Astrocyte (in vitro differentiated cells and primary cell): Measurements from ENCODE around the gene NDUFV3. TPM values are rescaled to one million over a fixed set of nuclear protein-coding genes. Genes with fewer than 3 reads are reported as not detected.

Source experiments
- DNase-seq: peaks from one replicate; pipeline ENCODE4 v3.0.0-alpha.2; 2010; ENCODE audit warnings: low read depth
- FAIRE-seq: peaks from 2 replicates; lab custom pipeline; 2011; peaks lifted over from hg19 to GRCh38; lab: Jason Lieb, UNC
- H2AFZ ChIP-seq: 2 replicates; pipeline ENCODE4 v1.6.0; 2012; ENCODE audit warnings: low read depth, low read length, inconsistent platforms
- H3K27ac ChIP-seq: 2 replicates; pipeline ENCODE4 v1.5.1; 2011; ENCODE audit warnings: low read depth, low read length, inconsistent platforms
- H3K27me3 ChIP-seq: 2 replicates; pipeline ENCODE4 v1.6.0; 2011; ENCODE audit warnings: low read length, inconsistent platforms; ENCODE audit not compliant: insufficient read depth
- H3K36me3 ChIP-seq: 2 replicates; pipeline ENCODE4 v1.5.1; 2011; ENCODE audit warnings: low read length, inconsistent platforms; ENCODE audit not compliant: insufficient read depth
- H3K4me1 ChIP-seq: 2 replicates; pipeline ENCODE4 v1.5.1; 2011; ENCODE audit warnings: low read length, inconsistent platforms; ENCODE audit not compliant: insufficient read depth
- H3K4me2 ChIP-seq: 2 replicates; pipeline ENCODE4 v1.6.0; 2012; ENCODE audit warnings: low read length, inconsistent platforms
- H3K4me3 ChIP-seq: 2 replicates; pipeline ENCODE4 v1.5.1; 2011; ENCODE audit warnings: low read depth, mild to moderate bottlenecking, low read length, inconsistent platforms; ENCODE audit not compliant: insufficient read depth
- H3K79me2 ChIP-seq: 2 replicates; pipeline ENCODE4 v1.6.0; 2012; ENCODE audit warnings: mild to moderate bottlenecking, low read length, inconsistent platforms; ENCODE audit not compliant: insufficient read depth
- H3K9ac ChIP-seq: 2 replicates; pipeline ENCODE4 v1.6.0; 2012; ENCODE audit warnings: mild to moderate bottlenecking, low read length, inconsistent platforms
- H3K9me3 ChIP-seq: 2 replicates; pipeline ENCODE4 v1.5.1; 2012; ENCODE audit warnings: low read depth, mild to moderate bottlenecking, low read length, inconsistent platforms; ENCODE audit not compliant: insufficient read depth
- H4K20me1 ChIP-seq: 2 replicates; pipeline ENCODE4 v1.6.0; 2012; ENCODE audit warnings: low read length, inconsistent platforms; ENCODE audit not compliant: insufficient read depth
- H3K27ac Mint-ChIP-seq: one replicate; pipeline ENCODE4 v1.8.0; 2021; ENCODE audit warnings: mild to moderate bottlenecking, mixed read lengths; ENCODE audit not compliant: unreplicated experiment
- H3K27me3 Mint-ChIP-seq: one replicate; pipeline ENCODE4 v1.8.0; 2021; ENCODE audit warnings: low read depth, mixed read lengths; ENCODE audit not compliant: unreplicated experiment
- H3K36me3 Mint-ChIP-seq: one replicate; pipeline ENCODE4 v1.8.0; 2021; ENCODE audit warnings: low read depth, mixed read lengths; ENCODE audit not compliant: unreplicated experiment
- H3K4me1 Mint-ChIP-seq: one replicate; pipeline ENCODE4 v1.8.0; 2021; ENCODE audit warnings: low read depth, mixed read lengths; ENCODE audit not compliant: unreplicated experiment
- H3K4me3 Mint-ChIP-seq: one replicate; pipeline ENCODE4 v1.8.0; 2021; ENCODE audit warnings: mild to moderate bottlenecking, moderate library complexity, mixed read lengths; ENCODE audit not compliant: unreplicated experiment
- H3K9me3 Mint-ChIP-seq: one replicate; pipeline ENCODE4 v1.8.0; 2021; ENCODE audit warnings: mild to moderate bottlenecking, mixed read lengths; ENCODE audit not compliant: unreplicated experiment
- EZH2 ChIP-seq: IDR thresholded peaks from 2 replicates; pipeline ENCODE4 v1.6.1; 2012; ENCODE audit warnings: mild to moderate bottlenecking, low read length, inconsistent platforms; ENCODE audit not compliant: insufficient read depth
- total RNA-seq: library from RNA; stranded (reverse); gene quantifications from 2 replicates; pipeline ENCODE4 v1.2.1, GENCODE V29; 2021
- TF ChIP-seq, protein P1 (sequence below): IDR thresholded peaks from 2 replicates; pipeline ENCODE4 v1.5.1; 2011; ENCODE audit warnings: low read depth, mild to moderate bottlenecking, inconsistent platforms, low read length, moderate library complexity; ENCODE audit not compliant: insufficient read depth

The NDUFV3 gene
- total RNA-seq, 1 donor from 2014 or later, result 42.5 TPM

DNA sequence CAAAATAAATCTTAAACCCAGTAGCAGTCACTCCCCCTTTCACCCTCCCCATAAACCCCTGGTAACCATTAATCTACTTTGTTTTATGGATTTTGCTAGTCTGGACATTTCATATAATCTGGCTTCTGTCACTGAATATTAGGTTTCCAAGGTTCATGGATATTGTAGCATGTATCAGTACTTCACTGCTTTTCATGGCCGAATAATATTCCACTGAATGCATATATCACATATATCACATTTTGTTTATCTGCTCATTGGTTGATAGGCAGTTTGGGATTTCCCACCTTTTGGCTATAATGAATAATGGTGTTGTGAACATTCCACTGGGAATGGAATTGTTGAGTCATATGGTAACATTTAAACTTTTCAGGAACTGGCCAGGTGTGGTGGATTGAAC, 9.2 kb upstream of the NDUFV3 start:
- H3K36me3 ChIP-seq, result no peaks in the 10 kb centered on the region
- no peak overlapping the region for H3K27ac ChIP-seq
- H3K9me3 ChIP-seq, result no peaks in the 10 kb centered on the region
- no peak overlapping the region for H3K4me3 ChIP-seq
- no peak for TF ChIP-seq EZH2
- TF ChIP-seq, protein P1, sequence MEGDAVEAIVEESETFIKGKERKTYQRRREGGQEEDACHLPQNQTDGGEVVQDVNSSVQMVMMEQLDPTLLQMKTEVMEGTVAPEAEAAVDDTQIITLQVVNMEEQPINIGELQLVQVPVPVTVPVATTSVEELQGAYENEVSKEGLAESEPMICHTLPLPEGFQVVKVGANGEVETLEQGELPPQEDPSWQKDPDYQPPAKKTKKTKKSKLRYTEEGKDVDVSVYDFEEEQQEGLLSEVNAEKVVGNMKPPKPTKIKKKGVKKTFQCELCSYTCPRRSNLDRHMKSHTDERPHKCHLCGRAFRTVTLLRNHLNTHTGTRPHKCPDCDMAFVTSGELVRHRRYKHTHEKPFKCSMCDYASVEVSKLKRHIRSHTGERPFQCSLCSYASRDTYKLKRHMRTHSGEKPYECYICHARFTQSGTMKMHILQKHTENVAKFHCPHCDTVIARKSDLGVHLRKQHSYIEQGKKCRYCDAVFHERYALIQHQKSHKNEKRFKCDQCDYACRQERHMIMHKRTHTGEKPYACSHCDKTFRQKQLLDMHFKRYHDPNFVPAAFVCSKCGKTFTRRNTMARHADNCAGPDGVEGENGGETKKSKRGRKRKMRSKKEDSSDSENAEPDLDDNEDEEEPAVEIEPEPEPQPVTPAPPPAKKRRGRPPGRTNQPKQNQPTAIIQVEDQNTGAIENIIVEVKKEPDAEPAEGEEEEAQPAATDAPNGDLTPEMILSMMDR, result no peak
- H3K27me3 ChIP-seq, result no peaks in the 10 kb centered on the region
- H3K9me3 Mint-ChIP-seq, result no peaks in the 10 kb centered on the region
- no peaks in the 10 kb centered on the region for H4K20me1 ChIP-seq
- no peak overlapping the region for H3K9ac ChIP-seq
- no peak overlapping the region for H2AFZ ChIP-seq
- no peak for FAIRE-seq
- no peaks in the 10 kb centered on the region for H3K4me1 Mint-ChIP-seq
- no peaks in the 10 kb centered on the region for H3K27me3 Mint-ChIP-seq
- DNase-seq, result no peak
- no peak overlapping the region for H3K4me2 ChIP-seq
- H3K36me3 Mint-ChIP-seq, result no peaks in the 10 kb centered on the region
- no peak overlapping the region for H3K27ac Mint-ChIP-seq
- peaks cover 3% of the 10 kb centered on the region for H3K4me1 ChIP-seq
- no peak overlapping the region for H3K4me3 Mint-ChIP-seq
- peaks cover 17% of the 10 kb centered on the region for H3K79me2 ChIP-seq

- Histone ChIP-seq H3K4me1 (peaks cover 1% of the 10 kb centered on the region), H4K20me1 (no peaks in the 10 kb centered on the region), H2AFZ (no peak overlapping the region), H3K36me3 (no peaks in the 10 kb centered on the region), H3K4me3 (no peak overlapping the region), H3K79me2 (no peaks in the 10 kb centered on the region), H3K27me3 (no peaks in the 10 kb centered on the region), H3K9ac (no peak overlapping the region), H3K27ac (no peak overlapping the region), H3K4me2 (no peak overlapping the region), H3K9me3 (no peaks in the 10 kb centered on the region)
- no peaks in the 10 kb centered on the region for H3K27me3 Mint-ChIP-seq
- FAIRE-seq (no peak), DNase-seq (no peak)
- TF ChIP-seq EZH2, result no peak
- H3K9me3 Mint-ChIP-seq, result no peaks in the 10 kb centered on the region
- no peak overlapping the region for H3K4me3 Mint-ChIP-seq
- H3K4me1 Mint-ChIP-seq, result peaks cover 2% of the 10 kb centered on the region
- H3K27ac Mint-ChIP-seq, result no peak overlapping the region
- H3K36me3 Mint-ChIP-seq, result no peaks in the 10 kb centered on the region
Observed at GRCh38 chr21:42887326-42887725, 5.8 kb upstream of the NDUFV3 start.

DNA sequence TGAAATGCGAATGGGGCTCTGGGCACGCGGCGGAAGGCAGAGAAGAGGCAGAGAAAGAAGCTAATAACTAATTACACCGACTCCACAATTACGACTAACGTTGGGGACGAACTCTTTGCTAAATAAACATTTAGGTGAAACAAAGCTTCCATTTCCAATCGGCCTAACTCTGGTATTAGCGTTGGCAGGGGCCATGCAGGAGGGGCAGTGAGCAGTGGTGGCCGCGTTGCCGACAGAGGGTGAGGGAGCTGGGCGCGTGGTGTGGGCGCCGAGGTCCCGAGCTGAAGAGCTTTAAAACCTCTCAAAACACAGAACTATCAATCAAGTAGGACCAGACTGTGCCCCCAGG, 553 bp upstream of the NDUFV3 start:
- no peaks in the 10 kb centered on the region for H3K9me3 Mint-ChIP-seq
- peaks cover 26% of the 10 kb centered on the region for H3K79me2 ChIP-seq
- no peaks in the 10 kb centered on the region for H3K36me3 Mint-ChIP-seq

More for the DNA sequence above, 553 bp upstream of the NDUFV3 start:
- peak overlapping the region; percentile 86 for H2AFZ ChIP-seq
- peak overlapping the region; percentile 92 for H3K27ac ChIP-seq
- H3K27ac Mint-ChIP-seq, result peak overlapping the region; percentile 93
- peaks cover 19% of the 10 kb centered on the region for H4K20me1 ChIP-seq
- peaks cover 8% of the 10 kb centered on the region for H3K4me1 ChIP-seq
- peak overlapping the region; percentile 87 for H3K4me3 ChIP-seq
- no peak for DNase-seq
- H3K9ac ChIP-seq, result peak overlapping the region; percentile 94
- peak overlapping the region; percentile 91 for H3K4me2 ChIP-seq
- H3K4me1 Mint-ChIP-seq, result peaks cover 5% of the 10 kb centered on the region
- no peak for TF ChIP-seq EZH2
- TF ChIP-seq, protein P1, result no peak
- no peaks in the 10 kb centered on the region for H3K9me3 ChIP-seq
- H3K4me3 Mint-ChIP-seq, result peak overlapping the region; percentile 82
- peaks cover 4% of the 10 kb centered on the region for H3K36me3 ChIP-seq
- H3K27me3 Mint-ChIP-seq, result no peaks in the 10 kb centered on the region
- no peaks in the 10 kb centered on the region for H3K27me3 ChIP-seq
- no peak for FAIRE-seq
